CD4-positive, alpha-beta T cell treated with Interleukin-4 for 4 hours (primary cell): ENCODE results near the gene NEB.

Source experiments
- DNase-seq: peaks from one replicate; pipeline ENCODE4 v3.0.0-alpha.2; 2020

Gene NEB

GRCh38 chr2:151733771-151734672, at the start of gene NEB:
NEB (minus strand) TSS chr2:151734476; CDS start chr2:151733156, 1,320 bp downstream.
- DNase-seq = no peak

GRCh38 chr2:151783133-151783520, 48.9 kb upstream of the NEB start:
- DNase-seq = no peak

GRCh38 chr2:151782378-151783132, 48.3 kb upstream of the NEB start:
- no peak for DNase-seq

- DNase-seq = no peak
Observed at GRCh38 chr2:151781642-151782041, 47.4 kb upstream of the NEB start.

GRCh38 chr2:151780938-151781337, 46.7 kb upstream of the NEB start:
- DNase-seq = no peak

- no peak for DNase-seq
Observed at GRCh38 chr2:151777935-151778334, 43.7 kb upstream of the NEB start.

- no peak for DNase-seq
Observed at GRCh38 chr2:151777487-151777886, 43.2 kb upstream of the NEB start.

GRCh38 chr2:151776367-151776766, 42.1 kb upstream of the NEB start:
- no peak for DNase-seq

- no peak for DNase-seq
Observed at GRCh38 chr2:151775057-151775740, 40.9 kb upstream of the NEB start.

GRCh38 chr2:151774506-151774905, 40.2 kb upstream of the NEB start:
- no peak for DNase-seq

- DNase-seq = no peak
Observed at GRCh38 chr2:151771599-151772358, 37.5 kb upstream of the NEB start.

GRCh38 chr2:151770995-151771394, 36.7 kb upstream of the NEB start:
- DNase-seq = no peak

- DNase-seq = no peak
Observed at GRCh38 chr2:151769606-151770005, 35.3 kb upstream of the NEB start.

- no peak for DNase-seq
Observed at GRCh38 chr2:151767536-151767935, 33.3 kb upstream of the NEB start.

GRCh38 chr2:151766437-151767153, 32.3 kb upstream of the NEB start:
- DNase-seq = peak; percentile 4

GRCh38 chr2:151765760-151766410, 31.6 kb upstream of the NEB start:
- DNase-seq = no peak

GRCh38 chr2:151762694-151763093, 28.4 kb upstream of the NEB start:
- DNase-seq = no peak

GRCh38 chr2:151761687-151762086, 27.4 kb upstream of the NEB start:
- DNase-seq = no peak

- no peak for DNase-seq
Observed at GRCh38 chr2:151761193-151761592, 26.9 kb upstream of the NEB start.

- DNase-seq = no peak
Observed at GRCh38 chr2:151760139-151760650, 25.9 kb upstream of the NEB start.

- no peak for DNase-seq
Observed at GRCh38 chr2:151758744-151759143, 24.5 kb upstream of the NEB start.
